HG03135 (cell line): Measurements from ENCODE around the gene IL12RB1.
"Not testable (repeated sequence)": the region's sequence is repeated elsewhere in the genome, so short reads cannot be mapped to it uniquely, and the experiment has no call there.

Experiments used
- ATAC-seq: cut with Tn5 transposase; IDR thresholded peaks from one replicate; pipeline ENCODE4 v1.9.1; 2021; ENCODE audit warnings: mild to moderate bottlenecking, moderate library complexity; ENCODE audit not compliant: unreplicated experiment

The IL12RB1 gene

DNA sequence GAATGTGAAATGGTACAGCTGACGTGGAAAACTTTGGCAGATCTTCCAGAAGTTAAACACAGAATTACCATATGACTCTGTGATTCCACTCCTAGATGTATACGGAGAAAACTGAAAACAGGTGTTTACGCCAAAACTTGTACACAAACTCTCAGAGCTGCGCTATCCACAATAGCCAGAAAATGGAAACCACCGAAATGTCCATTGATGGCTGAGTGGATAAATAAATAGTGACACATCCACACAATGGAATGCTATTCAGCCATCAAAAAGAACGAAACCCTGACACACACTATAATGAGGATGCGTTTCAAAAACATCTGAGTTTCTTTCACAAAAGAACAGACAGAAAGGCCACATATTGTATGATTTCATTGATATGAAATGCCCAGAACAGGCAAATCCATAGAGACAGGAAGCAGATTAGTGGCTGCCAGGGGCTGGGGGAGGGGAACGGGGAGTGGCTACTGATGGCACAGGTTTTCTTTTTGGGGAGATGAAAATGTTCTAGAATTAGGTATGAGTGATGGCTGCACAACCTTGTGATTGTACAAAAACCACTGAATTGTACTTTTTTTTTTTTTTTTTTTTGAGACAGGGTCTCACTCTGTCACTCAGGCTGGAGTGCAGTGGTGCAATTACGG is 33.0 kb downstream of the IL12RB1 start:
- no peak for ATAC-seq

DNA sequence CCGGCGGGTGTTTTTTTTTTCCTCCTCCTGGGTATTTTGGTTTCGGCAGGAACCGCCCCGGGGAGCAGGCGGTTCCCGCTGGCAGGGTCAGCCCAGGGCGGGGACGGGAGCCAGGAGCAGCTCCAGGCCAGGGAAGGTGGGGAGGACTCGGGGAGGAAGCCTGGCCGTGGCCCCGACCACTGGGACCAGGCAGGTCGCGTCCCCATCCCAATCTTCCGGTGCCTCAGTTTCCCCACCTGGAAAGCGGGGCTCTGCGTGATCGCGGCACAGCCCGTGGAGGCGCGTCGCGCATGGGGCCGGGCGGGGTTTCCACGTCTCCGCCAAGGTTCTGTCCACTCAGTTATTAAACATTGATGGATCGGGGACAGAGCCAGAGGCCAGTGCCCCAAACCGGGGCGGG is 34.8 kb downstream of the IL12RB1 start:
- ATAC-seq, result no peak

DNA sequence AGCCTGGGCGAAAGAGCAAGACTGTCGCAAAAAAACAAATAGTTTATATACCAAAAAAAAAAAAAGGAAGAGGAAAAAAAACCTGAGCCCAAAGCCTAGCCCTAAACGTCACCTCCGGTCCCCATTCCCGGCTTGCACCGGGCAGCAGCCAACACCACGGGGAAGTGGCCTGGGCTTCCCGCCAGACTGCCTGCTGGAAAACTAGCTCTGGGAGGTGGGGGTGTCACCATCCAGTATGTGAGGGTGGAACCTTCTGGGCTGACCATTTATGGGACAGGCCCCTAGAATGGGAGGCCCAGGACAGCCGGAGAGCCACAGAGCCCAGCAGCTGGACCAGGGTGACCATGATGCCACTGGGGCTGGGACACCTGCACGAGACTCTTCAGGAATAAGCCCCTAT is 37.3 kb downstream of the IL12RB1 start:
- no peak for ATAC-seq

DNA sequence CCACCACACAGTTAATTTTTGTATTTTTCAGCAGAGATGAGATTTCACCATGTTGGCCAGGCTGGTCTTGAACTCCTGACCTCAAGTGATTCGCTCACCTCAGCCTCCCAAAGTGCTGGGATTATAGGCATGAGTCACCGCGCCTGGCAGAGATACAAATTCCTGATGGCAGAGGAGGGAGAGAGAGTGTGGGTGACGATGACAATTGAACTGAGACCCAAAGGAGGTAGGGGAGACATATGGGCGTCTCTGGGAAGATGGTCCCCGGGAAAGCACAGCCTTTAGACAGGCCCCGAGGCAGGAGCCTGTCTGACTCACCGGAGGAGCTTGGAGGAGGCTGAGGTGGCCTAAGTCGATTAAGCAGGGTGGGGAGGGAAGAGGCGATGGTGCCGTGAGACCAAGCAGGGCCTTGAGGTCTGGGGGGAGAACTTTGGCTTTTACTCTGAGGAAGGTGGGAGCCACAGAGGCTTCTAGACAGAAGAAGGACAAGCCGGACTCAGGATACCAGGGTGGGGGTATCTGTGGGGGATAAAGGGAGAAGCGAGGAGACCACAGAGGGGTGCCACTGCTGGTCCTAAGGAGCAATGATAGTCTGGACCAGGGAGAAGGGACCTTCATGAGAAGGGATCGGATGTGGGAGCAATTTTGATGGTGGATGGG is 40.5 kb downstream of the IL12RB1 start:
- ATAC-seq, result no peak

DNA sequence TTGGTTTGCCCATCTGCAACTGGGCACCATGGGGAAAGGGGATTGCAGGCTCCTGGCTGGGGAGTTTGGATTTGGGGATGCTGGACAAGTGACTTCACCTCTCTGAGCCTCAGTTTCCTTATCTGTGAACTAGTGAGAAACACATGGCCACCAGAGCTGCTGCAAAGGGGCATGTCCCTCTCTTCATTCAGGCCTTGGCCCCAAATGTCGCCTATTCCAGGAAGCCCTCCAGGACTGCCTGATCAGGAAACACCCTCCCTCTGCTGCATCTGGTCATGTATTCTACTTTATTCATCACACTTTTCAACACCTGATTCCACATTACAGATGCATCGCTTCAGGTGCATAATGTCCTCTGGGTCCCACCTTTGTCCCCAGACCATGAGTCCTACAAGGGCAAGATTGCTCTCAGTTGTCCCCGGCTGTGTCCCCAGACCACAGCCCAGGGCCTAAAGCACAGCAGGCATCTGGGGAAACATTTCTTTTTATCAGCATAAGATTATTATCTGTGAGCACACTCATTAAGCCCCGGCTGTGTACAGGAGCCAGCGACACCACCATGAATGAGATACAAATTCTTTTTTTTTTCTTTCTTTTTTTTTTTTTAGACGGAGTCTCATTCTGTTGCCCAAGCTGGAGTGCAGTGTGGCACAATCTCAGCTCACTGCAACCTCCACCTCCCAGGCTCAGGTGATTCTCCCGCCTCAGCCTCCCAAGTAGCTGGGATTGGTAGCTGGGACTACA is 41.3 kb downstream of the IL12RB1 start:
- peak; percentile 3 for ATAC-seq

DNA sequence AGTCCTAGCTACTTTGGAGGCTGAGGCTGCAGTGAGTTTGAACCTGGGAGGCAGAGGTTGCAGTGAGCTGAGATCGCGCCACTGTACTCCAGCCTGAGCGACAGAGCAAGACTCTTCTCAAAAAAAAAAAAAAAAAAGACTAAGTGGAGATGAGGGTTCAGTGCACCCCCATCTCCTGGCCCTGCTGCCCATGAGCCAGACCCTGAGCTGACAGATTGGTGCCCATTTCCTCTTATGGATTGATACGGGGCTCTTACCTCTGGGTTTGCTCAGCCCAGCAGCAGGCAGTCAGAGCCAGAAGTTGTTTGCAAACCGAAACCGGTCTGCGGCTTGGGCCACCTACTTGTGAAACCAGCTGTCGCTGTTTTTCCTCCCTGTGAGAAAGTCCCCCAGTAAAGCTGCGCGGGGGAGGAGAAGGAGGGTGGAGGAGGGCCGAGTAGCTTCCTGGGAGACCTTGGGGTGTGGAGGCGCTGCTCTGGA is 41.9 kb downstream of the IL12RB1 start:
- peak; percentile 83 for ATAC-seq

DNA sequence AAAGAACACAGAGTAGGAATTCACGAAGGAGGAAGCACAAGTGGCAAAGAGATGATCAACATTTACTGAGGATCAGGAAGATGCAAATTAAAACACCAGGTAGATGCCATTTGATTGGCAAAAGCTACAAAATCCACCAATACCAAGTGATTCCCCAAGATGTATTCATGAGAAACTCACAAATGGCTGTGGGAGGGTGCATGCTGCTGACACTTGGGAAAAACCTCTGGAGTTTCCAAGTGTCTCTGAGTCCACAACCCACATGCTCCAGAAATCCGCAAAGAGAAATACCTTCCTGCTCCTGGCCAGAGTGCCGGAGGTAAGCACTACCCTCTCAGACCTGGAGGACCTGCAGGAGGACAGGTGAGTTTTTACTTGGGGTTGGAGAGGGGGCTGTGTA is 43.1 kb downstream of the IL12RB1 start:
- ATAC-seq, result no peak

DNA sequence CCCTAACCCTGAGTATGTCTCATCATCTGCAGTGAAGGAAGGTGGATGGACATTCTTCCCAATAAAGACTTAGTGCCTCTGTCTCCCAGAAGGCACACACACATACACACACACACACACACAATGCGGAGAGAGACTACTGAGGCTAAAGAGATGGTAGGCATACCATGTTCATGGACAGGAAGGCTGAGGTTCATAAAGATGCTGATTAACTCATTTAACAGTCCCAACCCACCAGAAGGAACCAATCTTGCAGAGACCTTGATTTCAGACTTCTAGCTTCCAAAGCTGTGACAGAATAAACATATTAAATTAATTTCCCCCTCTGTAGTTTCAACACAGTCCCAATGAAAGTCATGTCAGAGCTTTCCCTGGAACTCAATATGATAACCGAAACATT is 45.7 kb downstream of the IL12RB1 start:
- ATAC-seq, result no peak

DNA sequence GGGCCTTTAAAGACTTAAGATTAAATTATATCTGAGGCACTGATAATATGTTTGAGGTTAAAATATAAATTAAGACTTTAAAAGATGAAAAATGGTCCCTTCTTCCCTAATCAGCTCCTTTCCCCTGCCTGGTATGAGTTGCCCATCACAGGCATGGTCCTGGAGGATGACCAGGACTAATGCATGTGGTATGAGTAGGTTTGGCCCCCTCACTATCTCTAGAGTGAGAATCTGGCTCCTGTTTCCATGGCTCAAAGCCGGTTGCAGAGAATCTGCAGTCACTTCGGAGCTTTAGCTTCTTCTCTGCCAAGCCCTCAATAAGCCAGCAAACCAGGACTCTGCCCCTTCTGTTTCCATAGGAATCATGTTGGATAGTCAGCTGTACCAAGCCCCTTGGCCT is 54.6 kb downstream of the IL12RB1 start:
- ATAC-seq, result not testable (repeated sequence)

DNA sequence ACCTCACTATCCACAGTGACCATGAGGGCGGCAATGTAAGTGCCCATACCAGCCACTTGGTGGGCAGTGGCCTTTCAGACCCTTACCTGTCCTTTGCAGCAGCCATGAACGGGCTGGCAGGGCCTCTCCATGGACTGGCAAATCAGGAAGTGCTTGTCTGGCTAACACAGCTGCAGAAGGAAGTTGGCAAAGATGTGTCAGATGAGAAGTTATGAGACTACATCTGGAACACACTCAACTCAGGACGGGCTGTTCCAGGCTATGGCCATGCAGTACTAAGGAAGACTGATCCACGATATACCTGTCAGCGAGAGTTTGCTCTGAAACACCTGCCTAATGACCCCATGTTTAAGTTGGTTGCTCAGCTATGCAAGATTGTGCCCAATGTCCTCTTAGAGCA is 55.3 kb downstream of the IL12RB1 start:
- not testable (repeated sequence) for ATAC-seq

DNA sequence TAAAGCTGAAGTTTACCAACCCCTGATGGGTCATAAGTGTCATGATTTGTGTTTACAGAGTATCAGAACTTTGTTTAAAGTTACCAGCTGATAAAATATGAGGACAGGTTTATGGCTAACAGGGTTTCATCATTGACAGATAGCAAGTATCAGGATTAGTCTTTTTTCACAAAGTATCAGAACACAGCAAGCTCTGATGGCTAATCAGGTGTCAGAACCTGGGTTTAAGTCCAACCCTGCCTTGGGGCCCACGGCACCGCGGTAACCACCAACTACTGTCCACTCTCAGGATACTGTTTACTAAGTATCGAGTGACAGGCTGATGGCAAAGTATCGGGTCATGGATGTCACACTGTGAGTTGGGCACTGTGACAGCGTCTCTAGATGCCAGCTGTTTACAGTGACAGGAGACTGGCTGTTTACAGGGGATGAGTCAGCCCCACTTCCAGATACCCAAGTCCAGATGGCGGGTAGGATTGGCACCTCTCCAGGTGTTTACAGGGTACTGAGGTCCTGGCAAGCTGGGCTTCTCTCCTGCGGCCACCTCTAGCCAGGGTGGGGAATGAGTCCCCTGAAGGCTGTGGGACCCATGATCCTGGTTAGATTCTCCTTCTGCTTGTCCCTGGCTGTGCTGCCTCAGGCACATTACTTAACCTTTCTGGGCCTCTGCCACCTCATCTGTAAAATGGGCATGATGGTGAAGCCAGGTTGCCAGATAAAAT is 57.0 kb downstream of the IL12RB1 start:
- ATAC-seq, result no peak

DNA sequence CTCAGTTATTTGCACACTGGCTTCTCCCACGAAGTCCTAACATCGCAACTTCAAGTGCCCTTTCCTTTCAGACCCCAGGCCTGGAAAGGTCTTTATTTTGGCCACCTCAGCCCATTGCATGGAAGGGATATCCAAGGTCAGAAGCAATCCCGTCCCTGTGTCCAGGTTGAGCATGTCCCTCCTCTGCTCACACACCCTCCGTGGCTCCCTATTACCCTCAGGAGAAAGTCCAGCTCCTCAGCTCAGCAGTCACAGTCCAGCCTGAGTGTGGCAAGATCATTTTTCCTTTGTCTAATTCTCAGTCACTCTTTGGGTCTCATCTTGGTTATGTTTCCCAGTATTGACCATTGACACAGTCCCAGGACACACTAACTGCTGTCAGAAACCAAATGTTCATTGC is 59.6 kb downstream of the IL12RB1 start:
- ATAC-seq, result no peak

DNA sequence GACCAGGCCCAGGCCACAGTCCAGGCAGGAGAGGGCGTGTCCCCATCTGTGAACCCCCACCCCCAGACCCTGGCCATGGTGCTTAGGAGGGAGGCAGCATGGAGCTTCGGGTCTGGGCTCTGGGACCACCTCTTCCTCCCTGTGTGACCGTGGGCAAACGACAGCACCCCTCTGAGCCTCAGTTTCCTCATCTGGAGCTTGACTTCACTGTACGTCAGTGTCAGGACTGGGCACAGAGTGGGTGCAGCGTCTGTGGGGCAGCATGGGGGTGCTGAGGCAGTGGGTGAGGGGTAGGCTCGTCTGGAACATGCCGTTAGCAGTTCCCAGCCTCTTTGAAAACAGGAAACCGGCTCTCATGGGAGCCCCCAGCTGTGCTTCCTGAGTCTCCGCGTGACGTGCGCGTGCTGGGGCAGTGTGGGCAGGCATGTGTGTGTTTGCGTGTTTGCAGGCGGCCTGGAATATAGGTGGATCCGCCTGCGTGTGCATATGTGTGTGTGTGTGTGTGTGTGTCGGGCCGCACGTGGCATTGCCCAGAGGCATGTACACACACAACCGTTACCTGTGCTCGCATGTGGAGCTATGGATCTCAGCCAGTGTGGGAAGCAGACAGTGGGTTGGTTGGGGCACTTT is 63.0 kb downstream of the IL12RB1 start:
- no peak for ATAC-seq

DNA sequence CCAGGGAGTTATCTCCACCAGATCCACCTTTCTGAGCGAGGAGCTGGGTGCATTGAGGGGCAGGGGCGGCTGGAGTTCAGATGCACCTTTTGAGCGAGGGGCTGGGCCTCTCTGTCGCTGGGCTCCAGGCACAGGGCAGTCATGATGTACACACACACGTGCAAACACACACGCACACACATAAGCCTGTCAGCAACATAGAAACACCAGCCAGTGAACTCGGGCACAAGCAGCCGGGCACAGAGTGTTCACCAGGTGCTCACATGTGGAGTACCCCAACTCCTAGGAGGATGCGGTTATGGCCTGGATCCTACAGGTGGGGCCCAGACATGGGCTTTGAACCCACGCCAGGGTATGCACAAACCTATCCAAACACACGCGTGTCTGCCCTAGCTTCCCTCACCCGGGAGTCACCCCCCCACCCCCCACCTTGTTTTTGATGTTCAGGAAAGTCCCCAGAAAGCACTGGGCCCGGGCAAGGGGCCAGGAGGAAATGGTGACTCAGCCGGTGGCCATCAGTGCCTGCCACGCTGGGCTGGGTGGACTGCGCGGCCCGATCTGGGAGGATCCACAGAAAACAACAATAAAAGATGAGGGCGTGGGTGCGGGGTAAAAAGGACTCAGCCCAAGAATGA is 65.5 kb downstream of the IL12RB1 start:
- ATAC-seq, result no peak

DNA sequence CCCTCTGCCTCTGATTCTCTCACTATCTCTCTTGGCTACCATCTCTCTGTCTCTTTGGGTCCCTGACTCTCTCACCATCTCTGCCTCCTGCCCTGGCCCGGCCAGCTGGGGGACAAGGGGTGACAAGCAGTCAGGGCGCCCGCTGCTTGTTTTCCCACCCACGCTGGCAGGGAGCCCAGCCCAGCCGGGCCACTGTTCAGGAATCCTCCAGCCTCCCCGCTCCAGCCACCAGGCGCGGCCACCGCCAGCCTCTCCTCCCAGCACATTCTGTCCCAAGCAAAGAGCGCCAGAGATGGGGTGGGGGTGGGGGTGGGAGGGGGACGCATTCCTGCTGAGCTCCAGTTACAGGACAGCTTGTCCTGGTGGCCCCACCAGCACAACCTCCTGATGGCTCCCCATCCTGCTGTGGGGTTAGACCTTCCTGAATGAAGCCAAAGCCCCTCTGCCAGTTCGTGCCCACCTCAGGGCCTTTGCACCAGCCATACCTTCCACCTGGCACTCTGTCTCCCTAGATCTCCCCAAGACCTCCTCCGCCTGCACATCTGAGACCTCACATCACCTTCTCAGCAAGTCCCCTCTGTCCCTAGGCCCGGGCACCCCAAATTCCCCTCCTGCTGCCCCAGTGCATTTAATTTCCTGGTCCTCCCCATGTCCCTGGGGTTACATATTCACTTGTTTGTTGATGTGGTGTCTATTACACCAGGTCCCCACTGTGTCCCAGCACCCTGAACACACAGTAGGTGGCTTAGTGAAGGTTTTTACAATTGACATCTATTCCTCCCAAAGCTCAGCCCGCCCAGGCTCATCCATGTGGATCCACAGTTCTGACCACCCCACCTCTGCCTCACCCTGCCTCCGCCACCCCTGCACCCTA is 66.3 kb downstream of the IL12RB1 start:
- ATAC-seq, result no peak

DNA sequence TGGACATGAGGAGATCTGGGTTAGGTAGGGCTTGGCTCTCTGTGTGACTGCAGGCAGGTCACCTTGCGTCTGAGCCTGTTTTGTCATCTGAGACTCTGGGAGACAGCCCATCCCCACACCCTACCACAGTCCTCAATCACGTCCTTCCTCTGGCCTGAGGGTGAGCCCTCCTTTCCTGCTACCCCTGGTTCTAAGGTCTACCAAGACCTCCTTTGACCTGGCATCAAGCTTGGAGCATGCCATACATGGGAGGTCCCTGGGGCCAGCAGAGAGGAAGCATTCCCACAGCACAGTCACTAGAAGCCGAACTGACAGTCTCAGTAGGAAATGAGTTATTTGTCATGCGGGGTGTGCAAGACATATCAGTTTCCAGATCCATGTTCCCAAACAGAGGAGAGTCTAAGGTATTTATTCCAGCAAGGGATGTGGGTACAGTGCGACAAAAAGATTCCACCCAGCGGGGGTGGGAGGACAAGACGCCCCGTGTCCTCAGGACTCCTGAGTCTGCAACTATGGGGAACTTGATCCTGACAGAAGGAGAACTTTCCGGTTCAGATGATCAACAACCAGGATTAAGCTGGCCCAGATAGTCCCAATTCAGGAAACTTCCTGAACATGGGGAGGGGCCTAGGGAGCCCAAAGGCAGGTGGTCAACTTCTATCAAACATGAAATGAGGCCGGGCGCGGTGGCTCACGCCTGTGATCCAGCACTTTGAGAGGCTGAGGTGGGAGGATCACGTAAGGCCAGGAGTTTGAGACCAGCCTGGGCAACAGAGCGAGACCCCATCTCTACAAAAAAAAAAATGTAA is 69.3 kb downstream of the IL12RB1 start:
- no peak for ATAC-seq

DNA sequence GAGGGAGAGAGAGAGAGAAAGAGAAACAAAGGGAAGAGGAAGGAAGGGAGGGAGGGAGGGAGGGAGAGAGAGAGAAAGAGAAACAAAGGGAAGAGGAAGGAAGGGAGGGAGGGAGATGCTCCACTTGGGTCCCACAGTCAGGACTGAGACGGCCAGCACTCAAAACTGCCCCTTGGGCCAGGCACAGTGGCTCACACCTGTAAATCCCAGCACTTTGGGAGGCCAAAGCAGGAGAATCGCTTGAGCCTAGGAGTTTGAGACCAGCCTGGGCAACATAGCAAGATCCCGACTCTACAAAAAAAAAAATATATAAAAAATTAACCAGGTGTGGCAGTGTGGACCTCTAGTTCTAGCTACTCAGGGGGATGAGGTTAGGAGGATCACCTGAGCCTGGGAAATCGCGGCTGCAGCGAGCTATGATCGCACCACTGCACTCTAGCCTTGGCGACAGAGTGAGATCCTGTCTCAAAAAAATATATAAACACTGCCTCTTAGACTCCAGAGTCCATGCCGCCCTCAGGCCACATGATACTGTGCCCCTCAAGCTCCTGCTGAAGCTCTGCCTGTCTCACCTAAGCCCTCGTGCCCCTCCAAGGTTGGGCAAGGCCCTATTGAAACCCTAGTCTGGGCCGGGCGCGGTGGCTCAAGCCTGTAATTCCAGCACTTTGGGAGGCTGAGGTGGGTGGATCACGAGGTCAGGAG is 70.4 kb downstream of the IL12RB1 start:
- ATAC-seq, result no peak

DNA sequence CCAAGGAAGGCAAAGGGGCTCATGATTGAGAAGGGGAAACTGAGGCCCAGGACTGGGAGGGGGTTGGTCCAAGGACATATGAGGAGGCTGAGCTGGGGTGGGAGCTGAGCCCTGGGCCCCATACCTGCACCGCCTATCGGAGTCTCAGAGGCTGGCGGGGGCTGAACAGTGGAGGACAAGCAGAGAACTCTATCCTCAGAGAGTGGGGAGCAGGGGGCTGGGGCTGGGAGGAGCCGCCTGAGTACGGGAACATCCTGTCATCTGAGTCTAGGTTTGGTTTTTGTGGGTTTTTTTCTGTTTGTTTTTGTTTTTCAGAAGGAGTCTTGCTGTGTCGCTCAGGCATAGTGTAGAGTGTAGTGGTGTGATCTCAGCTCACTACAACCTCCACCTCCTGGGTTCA is 72.5 kb downstream of the IL12RB1 start:
- ATAC-seq, result no peak
